NCI-H2196 treated with DMSO at 0.1 percent for 48 hours (cell line): Measurements from ENCODE around the gene RANBP2.

Experiments
- DNase-seq: peaks from one replicate; lab custom pipeline; 2025; ENCODE audit not compliant: unreplicated experiment; lab: John Stamatoyannopoulos, UW

Gene RANBP2

DNA sequence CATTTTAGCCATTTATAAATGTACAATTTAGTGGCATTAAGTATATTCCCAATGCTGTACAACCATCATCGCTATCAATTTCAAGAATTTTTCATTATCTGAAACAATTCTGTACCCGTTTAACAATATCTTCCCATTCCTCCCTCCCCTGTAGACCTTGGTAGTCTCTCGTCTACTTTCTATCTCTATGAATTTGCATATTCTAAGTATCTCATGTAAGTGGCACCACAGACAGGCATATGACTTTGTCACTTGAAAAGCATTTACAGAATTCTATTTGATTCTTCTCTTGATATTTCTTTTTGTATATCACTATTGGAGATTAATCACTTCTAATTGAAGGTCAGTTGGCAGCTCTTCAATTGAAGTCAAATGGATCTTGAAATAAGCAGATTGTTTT lies 115.3 kb downstream of the RANBP2 start:
- no peak for DNase-seq

DNA sequence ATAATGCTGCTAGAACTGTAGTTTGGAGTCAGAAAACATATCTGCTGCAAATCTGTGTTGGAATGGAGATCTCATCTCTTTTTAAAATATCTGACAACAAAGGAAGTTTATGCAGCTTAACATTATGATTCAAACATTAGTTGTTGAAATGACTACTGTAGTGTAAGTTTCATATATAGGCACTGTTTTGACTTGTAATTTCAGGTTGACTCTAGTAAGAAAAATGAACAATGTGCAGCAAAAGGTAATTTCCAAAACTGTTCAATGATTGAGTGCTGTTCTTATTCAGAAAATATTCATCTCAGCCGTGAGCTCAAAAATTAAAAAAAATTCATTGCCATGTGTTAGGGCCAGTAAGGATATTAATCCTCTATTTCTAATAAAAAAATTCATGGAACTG lies 115.8 kb downstream of the RANBP2 start:
- no peak for DNase-seq
